ENCODE measurements around the gene DIS3L2.
A peak's percentile ranks its signal among the peaks of the same experiment; 100 is the strongest.
"Not testable (repeated sequence)": the region's sequence is repeated elsewhere in the genome, so short reads cannot be mapped to it uniquely, and the experiment has no call there.

The DIS3L2 gene

GRCh38 chr2:232292395-232293154, 331.1 kb downstream of the DIS3L2 start:
- peak in 9 of 51 donors; percentile 13 to 48 (median 24) for DNase-seq

- DNase-seq: no peak
Observed at GRCh38 chr2:232293191-232293590, 331.7 kb downstream of the DIS3L2 start.

DNA sequence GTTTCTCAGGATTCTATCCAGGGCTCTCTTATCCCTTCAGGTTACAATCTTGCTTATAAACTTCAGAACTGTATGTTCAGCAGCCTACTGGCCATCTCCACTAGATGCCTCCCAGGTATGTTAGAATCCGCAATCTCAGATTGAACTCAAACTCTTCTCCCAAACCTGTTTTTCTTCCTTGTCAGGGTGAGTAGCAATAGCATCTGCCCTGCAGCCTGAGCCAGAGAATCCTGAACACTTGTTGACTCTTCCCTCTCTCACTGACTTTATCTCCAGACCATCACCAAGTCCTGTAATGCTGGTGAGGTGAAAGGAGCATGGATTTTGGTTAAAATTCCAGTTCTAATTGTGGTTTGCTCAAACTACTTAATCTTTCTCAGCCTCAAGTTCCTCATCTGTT, 334.5 kb downstream of the DIS3L2 start:
- DNase-seq: no peak

- no peak for DNase-seq
Observed at GRCh38 chr2:232296776-232297525, 335.4 kb downstream of the DIS3L2 start.

GRCh38 chr2:232299084-232299483, 337.6 kb downstream of the DIS3L2 start:
- no peak for DNase-seq

- no peak for DNase-seq
Observed at GRCh38 chr2:232299927-232300674, 338.6 kb downstream of the DIS3L2 start.

DNA sequence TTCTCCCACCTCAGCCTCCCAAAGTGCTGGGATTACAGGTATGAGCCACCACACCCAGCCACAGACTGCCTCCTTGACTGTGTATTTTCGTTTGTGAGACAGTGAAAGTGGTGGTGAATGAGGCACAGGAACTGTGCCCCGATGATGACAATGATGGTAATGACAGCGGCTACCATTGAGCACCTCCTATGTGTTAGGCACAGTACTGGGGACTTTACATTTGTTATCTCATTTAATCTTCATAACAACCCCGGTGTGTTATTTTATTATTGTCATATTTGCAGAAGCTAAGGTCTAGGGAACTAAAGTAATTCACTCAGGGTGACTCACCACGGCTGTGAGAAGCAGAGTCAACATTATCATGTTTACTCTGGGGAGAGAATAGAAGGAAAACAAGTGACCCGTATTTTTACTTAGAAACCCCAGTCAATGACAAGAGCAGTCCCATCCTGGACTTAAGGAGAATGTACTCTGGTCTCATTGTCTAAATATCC, 339.4 kb downstream of the DIS3L2 start:
- no peak for DNase-seq

- no peak for DNase-seq
Observed at GRCh38 chr2:232304236-232304635, 342.7 kb downstream of the DIS3L2 start.

DNA sequence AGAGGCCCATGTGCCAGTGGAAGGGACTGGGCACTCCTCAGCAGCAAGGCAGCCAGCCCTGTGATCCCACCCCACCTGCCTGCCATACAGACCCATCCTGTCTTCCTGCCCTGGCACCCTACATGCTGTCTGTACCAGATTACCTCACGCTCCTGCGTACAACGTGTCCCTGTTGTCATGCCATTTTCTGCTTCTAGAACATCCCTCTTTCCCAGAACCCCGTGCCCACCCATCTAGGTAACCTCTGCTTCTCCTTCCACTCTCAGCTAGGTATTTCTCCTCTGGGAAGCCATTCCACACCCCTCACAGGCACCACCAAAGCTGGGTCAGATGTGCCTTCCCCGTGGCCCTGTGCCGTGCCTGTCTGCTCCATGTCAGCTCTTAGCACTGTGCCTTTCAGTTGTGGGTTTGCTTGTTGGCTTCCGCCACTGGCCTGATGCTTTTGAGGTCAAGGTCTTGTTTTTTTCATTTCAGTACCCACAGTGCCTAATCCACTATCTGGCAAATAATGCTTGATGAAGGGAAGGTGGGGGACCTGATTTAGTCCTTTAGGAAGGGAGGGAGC, 345.3 kb downstream of the DIS3L2 start:
- no peak for DNase-seq

- no peak for DNase-seq
Observed at GRCh38 chr2:232307854-232308253, 346.3 kb downstream of the DIS3L2 start.

- no peak for DNase-seq
Observed at GRCh38 chr2:232308986-232309385, 347.5 kb downstream of the DIS3L2 start.

DNA sequence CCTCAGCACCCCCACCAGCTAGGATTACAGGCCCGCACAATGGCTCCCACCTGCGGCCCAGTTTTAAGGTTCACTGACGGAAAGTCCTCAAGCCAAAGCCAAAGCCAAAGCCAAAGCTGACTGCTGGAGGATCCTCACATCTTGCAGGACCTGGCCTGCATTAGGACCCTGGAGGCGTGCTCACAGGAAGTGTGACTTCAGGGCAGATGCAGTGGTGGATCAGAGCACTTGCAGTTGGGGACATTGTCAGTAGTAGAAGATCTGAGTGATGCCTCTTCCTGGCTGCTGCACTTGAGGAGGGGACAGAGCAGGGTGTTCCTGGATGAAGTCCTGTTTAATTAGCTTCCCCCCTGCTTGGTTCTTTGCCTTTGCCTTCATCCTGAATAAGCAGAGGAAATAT, 348.1 kb downstream of the DIS3L2 start:
- DNase-seq: no peak

DNA sequence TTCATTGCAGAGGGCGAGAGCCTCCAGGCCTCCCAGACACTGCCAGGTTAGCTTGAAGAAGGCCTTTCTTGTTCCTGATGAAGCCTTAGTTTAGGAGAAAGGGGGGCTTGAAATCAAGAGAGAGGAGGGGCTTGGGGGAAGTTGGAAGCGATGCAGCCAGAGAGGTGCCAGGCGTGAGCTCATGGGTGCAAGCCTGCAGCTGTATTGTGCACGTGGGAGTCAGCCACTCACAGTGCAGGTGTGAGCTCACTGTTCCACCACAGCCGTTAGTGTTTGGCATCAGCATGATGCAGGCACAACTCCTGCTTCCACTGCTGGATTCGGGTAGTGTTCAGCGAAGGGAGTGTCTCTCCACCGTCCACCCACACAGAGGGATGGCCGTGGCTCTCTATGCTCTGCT, 348.6 kb downstream of the DIS3L2 start:
- DNase-seq: peak in 8 of 51 donors; percentile 16 to 54 (median 30)

GRCh38 chr2:232310696-232311095, 349.2 kb downstream of the DIS3L2 start:
- DNase-seq: peak in 1 of 51 donors; percentile 21

- not testable (repeated sequence) for DNase-seq
Observed at GRCh38 chr2:232313645-232314044, 352.1 kb downstream of the DIS3L2 start.

DNA sequence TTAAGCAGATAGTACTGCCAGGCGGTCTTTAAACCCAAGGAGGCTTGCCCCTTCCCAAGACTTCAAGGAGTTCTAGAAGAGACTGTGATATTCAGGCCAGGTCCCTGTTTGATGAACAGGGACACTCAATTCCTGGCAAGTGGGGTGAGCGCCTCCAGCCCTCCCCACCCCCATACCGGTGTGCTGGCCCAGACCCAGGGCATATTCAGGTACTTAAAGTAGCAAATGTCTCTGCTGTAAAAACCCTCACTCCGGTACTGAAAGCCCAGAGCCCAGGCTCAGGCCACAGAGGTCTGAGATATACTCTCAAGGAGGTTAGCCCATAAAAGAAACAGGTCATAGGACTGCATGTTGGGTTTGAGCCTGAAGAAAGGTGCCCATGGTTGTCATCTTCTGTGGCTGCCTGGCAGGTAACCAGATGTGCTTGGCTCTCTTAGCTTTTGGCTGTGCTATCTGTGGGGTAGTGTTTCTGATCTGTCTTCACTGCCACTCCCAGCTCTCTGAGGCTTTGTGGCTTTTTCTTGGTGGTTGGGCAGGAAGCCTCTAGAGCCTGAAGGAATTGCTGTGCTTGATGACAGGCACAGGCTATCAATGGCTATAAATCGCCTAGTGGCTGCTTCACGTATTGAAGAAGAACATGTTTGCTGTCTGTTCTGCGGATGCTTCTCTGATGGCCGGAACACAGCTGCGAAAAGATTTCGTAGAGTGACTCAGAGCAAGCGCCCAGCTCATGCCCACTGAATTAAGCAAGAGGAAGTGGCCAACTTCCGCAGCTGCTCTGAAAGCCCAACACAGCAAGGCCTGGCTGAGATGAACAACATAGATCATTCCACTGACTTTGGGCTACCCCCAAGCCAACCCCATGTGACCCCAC, 353.8 kb downstream of the DIS3L2 start:
- peak in 32 of 51 donors; percentile 11 to 66 (median 44) for DNase-seq

- no peak for DNase-seq
Observed at GRCh38 chr2:232315923-232316299, 354.4 kb downstream of the DIS3L2 start.

- DNase-seq: no peak
Observed at GRCh38 chr2:232316461-232317330, 355.2 kb downstream of the DIS3L2 start.

GRCh38 chr2:232318169-232318855, 356.8 kb downstream of the DIS3L2 start:
- DNase-seq: no peak

All from hypothalamus (tissue), 51 donors.